GM13977 (cell line): ENCODE data around the gene FAR2.

ENCODE experiments used
- DNase-seq: peaks from one replicate; pipeline ENCODE4 v3.0.0; 2012; ENCODE audit warnings: low spot score
- in situ Hi-C: fragments of 300-500 bp; cut with MboI; formaldehyde crosslinking; loops from one replicate; pipeline ENCODE4 v1.12.0; 2022; ENCODE audit warnings: low sequenced_read_pairs, low pct_unique_long_range_greater_than_20kb, mixed read lengths, inconsistent platforms; ENCODE audit not compliant: unreplicated experiment
- TF ChIP-seq, protein P1 (sequence below): IDR thresholded peaks from 2 replicates; pipeline ENCODE4 v1.5.1; 2012; ENCODE audit warnings: mild to moderate bottlenecking, control low read depth; ENCODE audit not compliant: insufficient read depth; ENCODE audit errors: extremely low read depth, missing control alignments

FAR2 gene

DNA sequence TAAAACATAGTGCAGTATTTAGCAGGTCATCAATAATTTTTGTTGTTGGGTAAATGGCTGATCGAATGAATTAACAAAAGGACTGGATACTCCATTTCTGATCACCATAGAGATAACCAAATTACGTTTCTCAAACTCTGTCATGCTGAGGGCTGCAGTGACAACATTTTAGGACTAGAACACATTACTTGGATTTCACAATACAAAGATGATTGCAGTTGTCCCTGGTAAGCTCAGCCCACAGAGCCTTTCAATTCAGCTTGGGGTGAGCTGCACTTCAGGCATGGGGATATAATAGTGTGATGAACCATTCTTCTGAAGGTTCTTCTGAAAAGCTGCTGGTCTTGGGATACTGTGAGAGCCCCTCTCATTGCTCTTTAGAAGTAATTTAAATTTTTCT is 74.3 kb downstream of the FAR2 start:
- no peak for DNase-seq
- in situ Hi-C loops, result loop anchor here (25.0 kb wide), 1 partner anchor 111 kb away; no protein-coding TSS in a partner anchor
- TF ChIP-seq, protein P1, sequence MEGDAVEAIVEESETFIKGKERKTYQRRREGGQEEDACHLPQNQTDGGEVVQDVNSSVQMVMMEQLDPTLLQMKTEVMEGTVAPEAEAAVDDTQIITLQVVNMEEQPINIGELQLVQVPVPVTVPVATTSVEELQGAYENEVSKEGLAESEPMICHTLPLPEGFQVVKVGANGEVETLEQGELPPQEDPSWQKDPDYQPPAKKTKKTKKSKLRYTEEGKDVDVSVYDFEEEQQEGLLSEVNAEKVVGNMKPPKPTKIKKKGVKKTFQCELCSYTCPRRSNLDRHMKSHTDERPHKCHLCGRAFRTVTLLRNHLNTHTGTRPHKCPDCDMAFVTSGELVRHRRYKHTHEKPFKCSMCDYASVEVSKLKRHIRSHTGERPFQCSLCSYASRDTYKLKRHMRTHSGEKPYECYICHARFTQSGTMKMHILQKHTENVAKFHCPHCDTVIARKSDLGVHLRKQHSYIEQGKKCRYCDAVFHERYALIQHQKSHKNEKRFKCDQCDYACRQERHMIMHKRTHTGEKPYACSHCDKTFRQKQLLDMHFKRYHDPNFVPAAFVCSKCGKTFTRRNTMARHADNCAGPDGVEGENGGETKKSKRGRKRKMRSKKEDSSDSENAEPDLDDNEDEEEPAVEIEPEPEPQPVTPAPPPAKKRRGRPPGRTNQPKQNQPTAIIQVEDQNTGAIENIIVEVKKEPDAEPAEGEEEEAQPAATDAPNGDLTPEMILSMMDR, result no peak

DNA sequence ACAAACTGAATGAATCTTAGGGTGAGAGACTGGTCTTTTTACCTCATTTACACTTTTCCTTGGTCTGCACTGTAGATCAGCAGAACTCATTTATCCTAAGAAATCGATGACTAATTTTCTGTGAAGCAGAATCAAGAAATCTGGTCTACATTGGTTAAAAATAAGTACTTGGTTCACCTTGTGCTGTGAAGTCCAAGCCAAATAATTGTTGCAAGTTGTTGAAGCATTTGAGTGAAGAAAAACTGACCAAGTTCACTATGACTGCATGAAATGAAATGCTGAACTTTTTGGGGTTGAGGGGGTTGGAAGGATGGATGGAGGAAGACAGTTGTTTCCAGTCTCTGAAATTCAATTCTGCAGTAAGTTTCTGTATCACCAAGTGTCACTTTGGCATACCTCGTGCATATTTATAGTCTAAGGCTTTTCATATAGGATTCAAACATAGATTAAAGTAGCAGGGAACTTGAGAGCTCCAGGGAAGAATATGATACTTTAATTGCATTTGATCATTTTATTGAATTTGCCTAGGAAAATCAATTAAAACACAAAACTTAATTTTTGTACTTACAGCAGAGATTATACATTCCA is 75.0 kb downstream of the FAR2 start:
- in situ Hi-C loops, result loop anchor here (25.0 kb wide), 1 partner anchor 112 kb away; no protein-coding TSS in a partner anchor
- no peak for DNase-seq
- TF ChIP-seq, protein P1, result no peak

GRCh38 chr12:29224572-29224971 is 75.5 kb downstream of the FAR2 start:
- in situ Hi-C loops, result loop anchor here (25.0 kb wide), 1 partner anchor 112 kb away; no protein-coding TSS in a partner anchor
- no peak for DNase-seq

GRCh38 chr12:29225834-29226233 is 76.8 kb downstream of the FAR2 start:
- TF ChIP-seq, protein P1, result no peak
- in situ Hi-C loops, result no loop called here
- no peak for DNase-seq

More at GRCh38 chr12:29224572-29224971, 75.5 kb downstream of the FAR2 start:
- TF ChIP-seq, protein P1, result no peak

- TF ChIP-seq, protein P1, result no peak
- no peak for DNase-seq
- in situ Hi-C loops, result no loop called here
These were observed 77.5 kb downstream of the FAR2 start for GRCh38 chr12:29226616-29227015.

GRCh38 chr12:29228474-29229157 is 79.5 kb downstream of the FAR2 start:
- TF ChIP-seq, protein P1, result no peak
- in situ Hi-C loops, result no loop called here
- DNase-seq, result no peak
